ENCODE measurements around the gene SESTD1. TPM values are rescaled to one million over a fixed set of nuclear protein-coding genes. Genes with fewer than 3 reads are reported as not detected.

The SESTD1 gene
- total RNA-seq, 1 donor from 2014 or later: 49.2 TPM

GRCh38 chr2:179252423-179252822, 12.2 kb downstream of the SESTD1 start:
- H3K4me1 Mint-ChIP-seq: peaks cover 91% of the 10 kb centered on the region
- ATAC-seq (ENCODE audit: low read depth): peak; percentile 8
- H3K9me3 Mint-ChIP-seq: peaks cover 15% of the 10 kb centered on the region
- no peak for DNase-seq
- CTCF ChIA-PET: interaction anchor here (1.3 to 1.8 kb wide), 2 partner anchors 10 to 34 kb away, joined by 3 to 5 read pairs; no protein-coding TSS in a partner anchor
- POLR2A ChIA-PET: interaction anchor here (0.7 to 2.1 kb wide), 5 partner anchors 11 to 24 kb away, joined by 3 to 9 read pairs (median 4); no protein-coding TSS in a partner anchor
- peak overlapping the region; percentile 67 for H3K4me3 Mint-ChIP-seq
- peaks cover 25% of the 10 kb centered on the region for H3K36me3 Mint-ChIP-seq (ENCODE audit: low read depth)
- TF ChIP-seq, protein P1, sequence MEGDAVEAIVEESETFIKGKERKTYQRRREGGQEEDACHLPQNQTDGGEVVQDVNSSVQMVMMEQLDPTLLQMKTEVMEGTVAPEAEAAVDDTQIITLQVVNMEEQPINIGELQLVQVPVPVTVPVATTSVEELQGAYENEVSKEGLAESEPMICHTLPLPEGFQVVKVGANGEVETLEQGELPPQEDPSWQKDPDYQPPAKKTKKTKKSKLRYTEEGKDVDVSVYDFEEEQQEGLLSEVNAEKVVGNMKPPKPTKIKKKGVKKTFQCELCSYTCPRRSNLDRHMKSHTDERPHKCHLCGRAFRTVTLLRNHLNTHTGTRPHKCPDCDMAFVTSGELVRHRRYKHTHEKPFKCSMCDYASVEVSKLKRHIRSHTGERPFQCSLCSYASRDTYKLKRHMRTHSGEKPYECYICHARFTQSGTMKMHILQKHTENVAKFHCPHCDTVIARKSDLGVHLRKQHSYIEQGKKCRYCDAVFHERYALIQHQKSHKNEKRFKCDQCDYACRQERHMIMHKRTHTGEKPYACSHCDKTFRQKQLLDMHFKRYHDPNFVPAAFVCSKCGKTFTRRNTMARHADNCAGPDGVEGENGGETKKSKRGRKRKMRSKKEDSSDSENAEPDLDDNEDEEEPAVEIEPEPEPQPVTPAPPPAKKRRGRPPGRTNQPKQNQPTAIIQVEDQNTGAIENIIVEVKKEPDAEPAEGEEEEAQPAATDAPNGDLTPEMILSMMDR (IDR thresholded peaks at IDR 0.05): no peak
- no peaks in the 10 kb centered on the region for H3K27me3 Mint-ChIP-seq
- peak overlapping the region; percentile 92 for H3K27ac Mint-ChIP-seq
- intact Hi-C loops (cut with micrococcal nuclease): no loop called here

- Mint-ChIP-seq H3K27me3 (no peaks in the 10 kb centered on the region), H3K4me3 (peak overlapping the region; percentile 67), H3K27ac (peak overlapping the region; percentile 92), H3K36me3 (ENCODE audit: low read depth) (peaks cover 25% of the 10 kb centered on the region), H3K4me1 (peaks cover 88% of the 10 kb centered on the region), H3K9me3 (peaks cover 15% of the 10 kb centered on the region)
- TF ChIP-seq, protein P1 (IDR thresholded peaks at IDR 0.05): no peak
- peak; percentile 19 for ATAC-seq (ENCODE audit: low read depth)
- no peak for DNase-seq
- intact Hi-C loops (cut with micrococcal nuclease): loop anchor here (2.0 kb wide), 1 partner anchor 13 kb away; the partner anchor contains the start of gene SESTD1
- CTCF ChIA-PET: interaction anchor here (1.3 to 1.8 kb wide), 2 partner anchors 11 to 33 kb away, joined by 3 to 5 read pairs; no protein-coding TSS in a partner anchor
- POLR2A ChIA-PET: interaction anchor here (0.7 to 2.1 kb wide), 5 partner anchors 11 to 24 kb away, joined by 3 to 9 read pairs (median 4); no protein-coding TSS in a partner anchor
Measured at GRCh38 chr2:179251870-179252269, 12.8 kb downstream of the SESTD1 start.

DNA sequence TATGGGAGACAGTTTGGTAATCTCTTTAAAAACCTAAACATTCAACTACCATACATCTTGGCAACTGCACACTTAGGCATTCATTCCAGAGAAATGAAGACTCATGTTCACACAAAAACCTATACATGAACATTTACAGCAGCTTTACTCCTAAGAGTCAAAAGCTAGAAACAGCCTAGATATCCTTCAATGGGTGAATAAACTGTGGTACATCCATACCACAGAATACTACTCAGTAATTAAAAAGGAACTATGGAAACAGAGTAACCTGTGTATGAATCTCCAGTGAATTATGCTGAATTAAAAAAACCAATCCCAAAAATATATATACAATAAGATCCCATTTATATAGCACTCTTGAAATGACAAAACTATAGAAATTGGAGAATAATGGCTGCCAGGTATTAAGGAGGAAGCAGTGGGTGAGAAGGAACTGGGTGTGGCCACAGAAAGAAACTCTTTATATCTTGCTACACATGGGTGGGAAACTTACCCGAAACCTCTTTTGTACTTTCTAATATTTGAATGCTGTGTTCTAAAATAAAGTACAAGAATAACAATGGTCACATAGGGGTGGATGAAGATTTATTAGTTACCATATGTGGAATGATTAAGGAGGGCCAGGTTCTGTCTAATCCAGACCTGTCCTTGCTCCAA, 13.7 kb downstream of the SESTD1 start:
- TF ChIP-seq, protein P1 (IDR thresholded peaks at IDR 0.05): no peak
- peaks cover 25% of the 10 kb centered on the region for H3K36me3 Mint-ChIP-seq (ENCODE audit: low read depth)
- peak overlapping the region; percentile 92 for H3K27ac Mint-ChIP-seq
- peak overlapping the region; percentile 42 for H3K4me3 Mint-ChIP-seq
- DNase-seq (no peak), ATAC-seq (ENCODE audit: low read depth) (peak; percentile 16)
- H3K27me3 Mint-ChIP-seq: no peaks in the 10 kb centered on the region
- ChIA-PET POLR2A (interaction anchor here (1.3 kb wide), 1 partner anchor 24 kb away, joined by 4 read pairs; no protein-coding TSS in a partner anchor), CTCF (no interaction called here)
- H3K9me3 Mint-ChIP-seq: peaks cover 15% of the 10 kb centered on the region
- intact Hi-C loops (cut with micrococcal nuclease): loop anchor here (2.0 kb wide), 1 partner anchor 14 kb away; the partner anchor contains the start of gene SESTD1
- peaks cover 87% of the 10 kb centered on the region for H3K4me1 Mint-ChIP-seq

DNA sequence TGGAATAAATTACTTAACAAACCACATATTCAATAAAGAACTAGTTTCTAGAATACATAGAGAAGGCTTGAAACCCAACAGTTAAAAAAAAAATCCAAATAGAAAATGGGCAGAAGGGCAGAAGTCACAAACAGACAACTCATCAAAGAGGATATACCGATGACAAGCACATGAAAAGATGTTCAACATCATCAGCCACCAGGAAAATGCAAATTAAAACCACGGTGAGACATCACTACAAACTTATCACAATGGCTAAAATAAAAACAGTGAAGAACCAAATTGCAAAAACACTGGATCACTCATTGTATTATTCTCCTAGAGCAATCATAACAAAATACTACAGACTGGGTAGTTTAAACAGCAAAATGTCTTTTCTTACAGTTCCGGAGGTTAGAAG, 14.5 kb downstream of the SESTD1 start:
- ChIA-PET CTCF (no interaction called here), POLR2A (interaction anchor here (0.7 to 1.5 kb wide), 2 partner anchors 11 to 287 kb away, joined by 3 to 4 read pairs; no protein-coding TSS in a partner anchor)
- H3K36me3 Mint-ChIP-seq (ENCODE audit: low read depth): peaks cover 23% of the 10 kb centered on the region
- no peak for DNase-seq
- TF ChIP-seq, protein P1 (IDR thresholded peaks at IDR 0.05): no peak
- peak; percentile 41 for ATAC-seq (ENCODE audit: low read depth)
- peaks cover 13% of the 10 kb centered on the region for H3K9me3 Mint-ChIP-seq
- H3K4me3 Mint-ChIP-seq: peak overlapping the region; percentile 5
- peak overlapping the region; percentile 92 for H3K27ac Mint-ChIP-seq
- intact Hi-C loops (cut with micrococcal nuclease): loop anchor here (2.0 kb wide), 1 partner anchor 15 kb away; the partner anchor contains the start of gene SESTD1
- no peaks in the 10 kb centered on the region for H3K27me3 Mint-ChIP-seq
- H3K4me1 Mint-ChIP-seq: peaks cover 86% of the 10 kb centered on the region

- peak; percentile 28 for ATAC-seq (ENCODE audit: low read depth)
- ChIA-PET POLR2A (interaction anchor here (0.7 to 2.0 kb wide), 2 partner anchors 9 to 15 kb away, joined by 3 to 7 read pairs; no protein-coding TSS in a partner anchor), CTCF (no interaction called here)
- TF ChIP-seq, protein P1 (IDR thresholded peaks at IDR 0.05): no peak
- peak overlapping the region; percentile 83 for H3K27ac Mint-ChIP-seq
- no peaks in the 10 kb centered on the region for H3K27me3 Mint-ChIP-seq
- peaks cover 13% of the 10 kb centered on the region for H3K9me3 Mint-ChIP-seq
- H3K4me3 Mint-ChIP-seq: peak overlapping the region; percentile 75
- DNase-seq: no peak
- H3K36me3 Mint-ChIP-seq (ENCODE audit: low read depth): peaks cover 28% of the 10 kb centered on the region
- intact Hi-C loops (cut with micrococcal nuclease): no loop called here
- H3K4me1 Mint-ChIP-seq: peaks cover 82% of the 10 kb centered on the region
Measured at GRCh38 chr2:179248024-179248348, 16.6 kb downstream of the SESTD1 start.

Measured in activated B cell treated with CpG ODN at 0.5 μM for 24 hours (primary cell).